Measurements from ENCODE around the gene PRKACG.

The PRKACG gene

GRCh38 chr9:68983522-68984424, 30.1 kb downstream of the PRKACG start:
- DNase-seq (ENCODE audit: low read depth, low spot score), result no peak

GRCh38 chr9:68983008-68983411, 30.9 kb downstream of the PRKACG start:
- DNase-seq (ENCODE audit: low read depth, low spot score), result no peak

DNA sequence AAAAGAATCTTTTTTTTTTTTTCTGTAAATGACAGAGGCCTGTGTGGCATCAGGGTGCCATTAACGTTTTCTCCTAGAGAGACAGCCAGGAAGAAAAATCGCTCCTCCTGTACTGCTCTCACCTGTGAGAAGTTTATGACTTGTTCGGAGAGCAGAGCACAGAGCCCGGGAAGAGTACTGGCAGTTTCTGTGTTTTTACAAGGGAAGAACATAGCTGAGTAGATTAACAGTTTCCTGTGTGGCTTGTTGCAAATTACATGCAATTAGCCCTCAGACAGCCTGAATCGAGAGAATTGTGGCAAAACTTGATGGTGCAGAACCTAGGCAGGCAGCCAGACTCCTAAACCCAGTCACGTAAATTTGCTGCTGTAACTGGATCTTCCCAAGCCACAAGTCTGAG, 32.1 kb downstream of the PRKACG start:
- no peak for DNase-seq (ENCODE audit: low read depth, low spot score)

GRCh38 chr9:68980341-68980914, 33.5 kb downstream of the PRKACG start:
- no peak for DNase-seq (ENCODE audit: low read depth, low spot score)

DNA sequence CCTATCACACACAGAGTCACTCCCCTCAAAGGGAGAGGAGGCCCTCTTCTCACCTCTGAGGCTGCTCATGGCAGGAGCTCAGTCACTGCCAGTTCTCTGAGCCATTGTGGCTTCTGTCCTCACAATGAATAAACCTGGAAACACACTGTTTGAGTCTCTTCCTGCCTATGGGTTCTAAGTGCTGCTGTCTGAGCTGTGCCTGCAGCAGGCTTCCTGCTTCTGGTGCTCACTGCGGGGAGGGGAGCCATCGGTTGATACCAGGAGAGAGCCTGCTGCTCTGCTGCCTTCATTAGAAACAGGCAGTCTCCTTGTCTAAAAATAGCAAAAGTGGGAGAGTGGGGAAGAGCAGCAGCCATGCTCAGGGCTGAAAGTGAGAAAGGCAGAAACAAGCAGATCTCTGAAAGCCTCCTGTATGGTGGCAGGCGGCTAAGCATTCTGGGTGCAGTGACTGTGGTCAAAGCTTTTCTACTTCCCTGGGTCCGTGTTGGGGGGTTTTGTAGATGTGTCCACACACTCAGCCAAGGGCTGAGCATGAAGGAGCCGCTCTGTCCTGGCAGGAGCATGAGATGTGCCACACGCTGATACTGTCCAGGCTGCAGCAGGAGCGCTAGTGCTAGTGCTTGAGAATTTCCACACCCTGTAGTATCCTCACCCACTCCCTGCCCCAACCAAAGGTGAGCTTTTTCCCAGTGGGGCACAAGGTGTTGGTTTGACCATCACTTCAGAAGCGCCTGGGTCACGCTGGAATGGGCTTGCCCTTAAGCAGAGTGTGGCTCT, 34.2 kb downstream of the PRKACG start:
- no peak for DNase-seq (ENCODE audit: low read depth, low spot score)

GRCh38 chr9:68978501-68978900, 35.4 kb downstream of the PRKACG start:
- DNase-seq (ENCODE audit: low read depth, low spot score), result no peak

GRCh38 chr9:68978066-68978465, 35.8 kb downstream of the PRKACG start:
- no peak for DNase-seq (ENCODE audit: low read depth, low spot score)

GRCh38 chr9:68975365-68976043, 38.4 kb downstream of the PRKACG start:
- DNase-seq (ENCODE audit: low read depth, low spot score), result no peak

- no peak for DNase-seq (ENCODE audit: low read depth, low spot score)
These were observed 39.0 kb downstream of the PRKACG start for GRCh38 chr9:68974901-68975300.

DNA sequence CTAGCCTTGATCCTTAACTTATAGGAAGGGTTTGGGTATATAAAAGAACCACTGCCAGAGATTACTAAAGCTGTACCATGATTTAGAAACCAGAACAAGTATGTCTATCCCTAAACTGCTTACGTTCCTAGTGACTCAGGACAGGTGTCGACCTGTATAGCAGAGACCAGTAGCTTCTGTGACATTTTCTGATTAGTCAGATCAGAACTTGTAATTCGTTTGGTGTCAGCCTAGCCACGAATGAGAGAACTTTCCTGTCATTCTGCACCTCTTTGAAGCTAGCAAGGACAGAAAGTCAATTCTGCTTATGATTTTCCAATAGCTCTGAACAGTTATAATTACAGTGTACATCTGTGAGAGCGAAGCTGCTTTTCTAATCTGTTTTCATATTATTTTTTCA, 39.5 kb downstream of the PRKACG start:
- DNase-seq (ENCODE audit: low read depth, low spot score), result no peak

- no peak for DNase-seq (ENCODE audit: low read depth, low spot score)
These were observed 40.3 kb downstream of the PRKACG start for GRCh38 chr9:68973619-68974018.

- DNase-seq (ENCODE audit: low read depth, low spot score), result no peak
These were observed 43.8 kb downstream of the PRKACG start for GRCh38 chr9:68970151-68970550.

GRCh38 chr9:68969538-68969937, 44.4 kb downstream of the PRKACG start:
- DNase-seq (ENCODE audit: low read depth, low spot score), result no peak

GRCh38 chr9:68967800-68968199, 46.1 kb downstream of the PRKACG start:
- no peak for DNase-seq (ENCODE audit: low read depth, low spot score)

- DNase-seq (ENCODE audit: low read depth, low spot score), result no peak
These were observed 47.4 kb downstream of the PRKACG start for GRCh38 chr9:68966496-68966944.

DNA sequence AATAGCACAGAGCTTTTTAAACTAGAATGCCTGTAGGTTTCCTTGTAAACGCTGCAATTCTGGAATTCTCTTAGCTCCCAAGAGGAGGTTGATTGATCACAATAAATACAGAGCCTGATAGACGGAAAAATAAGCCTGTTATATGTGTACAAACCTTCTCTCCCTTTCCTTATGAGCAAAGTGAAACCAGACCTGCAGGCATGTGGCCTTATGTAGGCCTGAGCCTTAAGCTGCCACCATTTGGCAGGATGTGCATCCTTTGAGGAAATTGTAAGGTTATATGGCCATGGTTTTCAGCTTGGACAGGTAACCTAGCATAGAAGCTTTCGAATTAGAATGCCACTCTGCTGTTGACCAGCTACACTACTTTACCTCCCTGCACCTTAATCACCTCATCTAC, 49.1 kb downstream of the PRKACG start:
- no peak for DNase-seq (ENCODE audit: low read depth, low spot score)

- no peak for DNase-seq (ENCODE audit: low read depth, low spot score)
These were observed 49.8 kb downstream of the PRKACG start for GRCh38 chr9:68964102-68964541.

DNA sequence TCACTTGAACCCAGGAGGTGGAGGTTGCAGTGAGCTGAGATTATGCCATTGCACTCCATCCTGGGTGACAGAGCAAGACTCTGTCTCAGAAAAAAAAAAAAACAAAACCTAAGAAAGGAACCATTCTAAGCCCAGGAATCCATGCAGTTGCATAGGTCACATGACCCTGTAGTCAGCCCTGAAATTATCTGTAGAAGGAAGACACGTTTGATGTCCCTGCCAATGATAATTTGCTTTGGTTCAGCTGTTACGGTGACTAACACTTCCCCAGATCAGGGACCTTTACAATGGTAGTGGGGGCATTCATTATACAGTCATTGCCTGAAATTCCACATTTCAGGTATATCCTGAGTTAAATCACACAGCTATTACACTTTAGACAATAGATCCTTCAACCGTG, 50.5 kb downstream of the PRKACG start:
- DNase-seq (ENCODE audit: low read depth, low spot score), result no peak
